ENCODE data around the gene SYNJ2BP. TPM values are rescaled to one million over a fixed set of nuclear protein-coding genes. Genes with fewer than 3 reads are reported as not detected.

SYNJ2BP gene
- total and polyA plus RNA-seq, 4 donors: 8.8 to 27.1 (median 17.2) TPM

Other genes with a start within 250 kb of the SYNJ2BP start
- under 1 TPM in 1 of 2 donors, not detected in 1; 0.56 TPM for gene SLC8A3, start 228.1 kb downstream of the SYNJ2BP start, total RNA-seq
- under 1 TPM; 0.05 to 0.10 TPM for gene SLC8A3, start 228.1 kb downstream of the SYNJ2BP start, polyA plus RNA-seq
- gene COX16, start 57.4 kb downstream of the SYNJ2BP start, total RNA-seq: 10 to 100 TPM; 10.3 to 13.3 TPM
- 10 to 100 TPM; 21.2 to 77.0 TPM for gene COX16, start 57.4 kb downstream of the SYNJ2BP start, polyA plus RNA-seq
- gene ADAM21, start 35.1 kb upstream of the SYNJ2BP start, total RNA-seq: not detected
- gene ADAM21, start 35.1 kb upstream of the SYNJ2BP start, polyA plus RNA-seq: under 1 TPM; 0.02 to 0.17 TPM
- gene ADAM20, start 117.9 kb upstream of the SYNJ2BP start, total RNA-seq: 1 to 10 TPM in 1 of 2 donors, under 1 TPM in 1; 0.28 to 2.6 TPM
- gene ADAM20, start 117.9 kb upstream of the SYNJ2BP start, polyA plus RNA-seq: under 1 TPM; 0.01 to 0.06 TPM
- 10 to 100 TPM; 13.9 to 21.3 TPM for gene MED6, start 183.6 kb upstream of the SYNJ2BP start, total RNA-seq
- gene MED6, start 183.6 kb upstream of the SYNJ2BP start, polyA plus RNA-seq: 10 to 100 TPM; 10.4 to 16.6 TPM
- under 1 TPM; 0.09 to 0.59 TPM for gene TTC9, start 224.8 kb upstream of the SYNJ2BP start, total RNA-seq
- gene TTC9, start 224.8 kb upstream of the SYNJ2BP start, polyA plus RNA-seq: under 1 TPM; 0.31 to 0.98 TPM

Data from liver (tissue), 4 donors.